Jurkat, Clone E6-1 (cell line): ENCODE measurements around the gene MYOM3.
"Not testable (repeated sequence)": the region's sequence is repeated elsewhere in the genome, so short reads cannot be mapped to it uniquely, and the experiment has no call there.

ENCODE experiments used
- DNase-seq: peaks from one replicate; pipeline ENCODE4 v3.0.0-alpha.2; 2011; ENCODE audit warnings: low read depth, low spot score
- H3K4me3 ChIP-seq: 2 replicates; pipeline ENCODE4 v1.5.1; 2011; ENCODE audit warnings: mild to moderate bottlenecking, low read length, control low read depth, moderate library complexity

MYOM3 gene

DNA sequence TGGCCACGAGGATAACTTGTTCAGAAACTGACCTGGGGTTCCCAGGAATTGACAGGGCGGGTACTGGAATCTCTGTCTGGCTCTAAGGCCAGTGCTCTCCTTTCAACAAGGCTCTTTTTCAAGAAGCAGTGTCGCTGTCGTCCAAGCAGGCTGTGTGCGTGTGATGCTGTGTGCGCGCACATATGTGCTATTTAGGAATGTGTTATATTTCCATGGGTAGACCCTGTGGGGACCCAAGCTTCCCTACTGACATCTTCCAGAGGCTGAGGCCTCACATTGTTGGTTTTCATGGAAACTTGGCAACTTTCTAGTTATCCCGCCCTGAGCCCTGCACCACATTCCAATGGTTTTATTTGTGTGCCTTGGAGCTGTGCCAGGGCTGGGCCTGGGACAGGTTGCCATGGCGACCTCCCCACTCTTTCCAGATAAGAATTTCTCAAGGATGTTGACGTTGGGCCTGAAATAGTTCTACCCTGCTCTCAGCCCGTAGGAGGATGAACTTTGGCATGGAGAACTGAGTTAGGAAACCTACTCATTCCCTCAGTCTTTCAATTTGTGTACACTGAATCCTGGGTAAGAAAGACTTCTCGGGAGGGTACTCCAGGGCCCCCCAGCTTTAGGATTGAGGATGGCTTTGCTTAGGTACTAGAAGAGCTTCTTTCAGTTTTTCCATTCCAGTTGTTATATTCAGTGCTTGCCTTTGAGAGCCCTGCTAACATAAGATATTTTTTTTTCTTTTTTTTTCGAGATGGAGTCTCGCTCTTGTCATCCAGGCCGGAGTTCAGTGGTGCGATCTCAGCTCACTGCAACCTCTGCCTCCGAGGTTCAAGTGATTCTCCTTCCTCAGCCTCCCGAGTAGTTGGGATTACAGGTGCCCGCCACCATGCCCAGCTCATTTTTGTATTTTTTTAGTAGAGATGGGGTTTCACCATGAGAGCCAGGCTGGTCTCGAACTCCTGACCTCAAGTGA lies 93.0 kb downstream of the MYOM3 start:
- DNase-seq: no peak
- H3K4me3 ChIP-seq: no peak overlapping the region

- no peak overlapping the region for H3K4me3 ChIP-seq
- no peak for DNase-seq
These were observed 96.4 kb downstream of the MYOM3 start for GRCh38 chr1:24015221-24016210.

DNA sequence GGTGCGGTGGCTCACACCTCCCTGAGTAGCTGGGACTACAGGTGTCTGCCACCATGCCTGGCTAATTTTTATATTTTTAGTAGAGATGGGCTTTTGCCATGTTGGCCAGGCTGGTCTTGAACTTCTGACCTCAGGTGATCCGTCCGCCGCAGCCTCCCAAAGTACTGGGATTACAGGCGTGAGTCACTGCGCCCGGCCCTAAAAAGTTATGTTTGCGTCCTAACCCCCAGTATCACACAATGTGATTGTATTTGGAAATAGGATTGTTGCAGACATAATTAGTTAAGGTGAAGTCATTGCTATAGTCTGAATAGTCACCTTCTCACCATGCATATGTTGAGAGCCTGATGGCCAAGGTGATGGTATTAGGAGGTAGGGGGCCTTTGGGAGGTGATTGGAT lies 99.1 kb downstream of the MYOM3 start:
- DNase-seq: not testable (repeated sequence)

DNA sequence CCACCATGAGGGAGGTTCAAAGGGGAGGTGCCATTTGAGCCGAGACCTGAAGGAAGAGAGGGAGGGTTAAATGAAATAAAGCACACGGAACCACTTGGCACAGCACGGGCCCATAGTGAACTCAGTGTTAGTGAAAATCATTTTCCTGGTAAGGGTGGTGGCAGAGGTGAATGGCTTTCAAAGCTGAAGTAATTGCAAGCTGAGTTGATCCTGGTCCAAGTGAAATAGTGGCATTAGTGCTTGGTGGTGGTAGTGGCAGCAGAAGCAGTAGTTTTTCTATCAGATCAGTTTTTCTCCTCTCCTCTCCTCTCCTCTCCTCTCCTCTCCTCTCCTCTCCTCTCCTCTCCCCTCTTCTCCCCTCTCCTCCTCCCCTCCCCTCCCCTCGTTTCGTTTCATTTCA lies 101.3 kb downstream of the MYOM3 start:
- H3K4me3 ChIP-seq: no peak overlapping the region
- no peak for DNase-seq

More for the DNA sequence above, 99.1 kb downstream of the MYOM3 start:
- H3K4me3 ChIP-seq: not testable (repeated sequence)

- DNase-seq: no peak
These were observed 102.5 kb downstream of the MYOM3 start for GRCh38 chr1:24009406-24009805.

GRCh38 chr1:24008574-24009184 lies 103.3 kb downstream of the MYOM3 start:
- not testable (repeated sequence) for DNase-seq

More at GRCh38 chr1:24009406-24009805, 102.5 kb downstream of the MYOM3 start:
- H3K4me3 ChIP-seq: no peak overlapping the region

DNA sequence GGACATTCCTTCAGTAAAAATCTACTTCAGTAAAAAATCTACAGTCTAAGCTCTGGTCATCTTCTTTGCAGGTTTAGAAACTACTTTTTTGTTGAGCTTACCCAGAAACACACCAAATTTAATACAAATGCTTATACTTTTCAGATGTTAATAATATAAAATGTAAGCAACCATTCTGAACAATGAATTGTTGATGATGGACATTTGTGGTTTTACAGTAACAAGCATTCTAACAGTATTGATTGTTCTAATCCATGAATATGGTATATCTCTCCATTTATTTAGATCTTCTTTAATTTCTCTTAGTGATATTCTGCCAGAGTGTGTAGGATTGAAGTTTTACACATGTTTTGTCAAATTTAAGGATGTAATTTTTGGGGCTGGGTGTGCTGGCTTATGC lies 104.9 kb downstream of the MYOM3 start:
- no peak for DNase-seq
- no peak overlapping the region for H3K4me3 ChIP-seq

More at GRCh38 chr1:24008574-24009184, 103.3 kb downstream of the MYOM3 start:
- H3K4me3 ChIP-seq: not testable (repeated sequence)
